GM19395 (cell line): Measurements from ENCODE around the gene EEF1A2.

Experiments
- ATAC-seq: cut with Tn5 transposase; IDR thresholded peaks from one replicate; pipeline ENCODE4 v1.9.1; 2021; ENCODE audit warnings: mild to moderate bottlenecking, moderate library complexity; ENCODE audit not compliant: unreplicated experiment

The EEF1A2 gene

GRCh38 chr20:63455568-63455859 lies 43.4 kb downstream of the EEF1A2 start:
- no peak for ATAC-seq

DNA sequence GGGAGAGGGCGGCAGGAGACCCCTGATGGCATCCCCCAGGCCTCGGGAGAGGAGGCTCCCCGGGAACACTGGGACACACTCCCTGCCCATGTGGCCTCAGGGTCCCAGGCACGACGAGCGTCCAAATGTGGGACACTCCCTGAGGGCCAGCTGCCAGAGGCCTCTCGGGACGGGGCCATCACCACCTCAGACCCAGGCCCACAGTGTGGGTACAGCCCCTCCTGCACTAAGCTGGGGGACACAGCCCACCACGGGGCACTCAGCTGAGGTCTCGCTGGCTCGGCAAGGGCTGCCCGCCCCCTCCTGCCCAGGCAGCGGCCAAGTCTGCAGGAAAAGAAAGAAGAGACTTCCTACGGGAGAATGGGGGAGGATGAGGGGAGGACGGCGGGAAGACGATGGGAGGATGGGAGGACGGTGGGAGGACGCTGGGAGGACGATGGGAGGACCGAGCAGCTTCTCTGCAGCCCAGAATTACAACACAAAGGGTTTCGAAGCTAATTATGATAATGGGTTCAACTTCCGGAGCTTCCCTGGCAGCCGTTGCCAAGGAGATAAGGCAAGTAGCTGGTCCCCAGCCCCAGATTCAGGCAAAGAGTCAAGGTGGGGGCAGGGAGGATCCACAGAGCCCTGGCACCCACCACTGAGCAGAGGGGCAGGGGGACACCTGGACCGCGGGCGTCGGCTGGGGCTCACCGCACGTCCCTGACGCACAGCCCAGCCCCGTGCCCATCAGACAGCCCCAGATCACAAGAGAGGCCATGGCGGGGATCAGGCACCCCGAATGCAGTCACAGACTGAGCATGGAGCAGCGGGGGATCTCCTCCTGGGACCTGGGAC lies 43.9 kb downstream of the EEF1A2 start:
- no peak for ATAC-seq

- no peak for ATAC-seq
Observed at GRCh38 chr20:63452821-63453523, 45.9 kb downstream of the EEF1A2 start.

GRCh38 chr20:63452341-63452740 lies 46.5 kb downstream of the EEF1A2 start:
- ATAC-seq: no peak

- no peak for ATAC-seq
Observed at GRCh38 chr20:63451821-63452220, 47.1 kb downstream of the EEF1A2 start.

- ATAC-seq: no peak
Observed at GRCh38 chr20:63449796-63450730, 48.8 kb downstream of the EEF1A2 start.

DNA sequence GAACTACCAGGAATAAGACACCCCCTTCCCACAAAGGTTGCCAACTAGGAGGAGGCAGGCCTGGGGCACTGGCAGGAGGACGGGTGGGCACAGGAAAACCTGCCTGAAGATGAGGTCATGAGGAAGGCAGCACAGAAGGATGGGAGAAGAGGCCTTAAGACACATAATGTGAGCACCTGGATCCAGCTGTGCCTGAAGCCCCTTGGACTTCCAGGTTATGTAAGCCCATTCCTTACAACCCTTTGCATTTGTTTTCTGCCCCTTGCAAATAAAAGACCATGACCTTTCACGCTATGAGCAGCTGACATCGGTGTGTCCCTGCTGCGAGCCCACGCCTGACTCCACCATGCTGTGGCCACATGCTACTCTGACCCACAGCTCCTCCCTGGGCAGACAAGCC lies 49.9 kb downstream of the EEF1A2 start:
- ATAC-seq: no peak

GRCh38 chr20:63448031-63448430 lies 50.9 kb downstream of the EEF1A2 start:
- ATAC-seq: no peak

GRCh38 chr20:63447320-63447719 lies 51.6 kb downstream of the EEF1A2 start:
- no peak for ATAC-seq

GRCh38 chr20:63446216-63447024 lies 52.5 kb downstream of the EEF1A2 start:
- no peak for ATAC-seq

GRCh38 chr20:63445075-63445734 lies 53.7 kb downstream of the EEF1A2 start:
- no peak for ATAC-seq

DNA sequence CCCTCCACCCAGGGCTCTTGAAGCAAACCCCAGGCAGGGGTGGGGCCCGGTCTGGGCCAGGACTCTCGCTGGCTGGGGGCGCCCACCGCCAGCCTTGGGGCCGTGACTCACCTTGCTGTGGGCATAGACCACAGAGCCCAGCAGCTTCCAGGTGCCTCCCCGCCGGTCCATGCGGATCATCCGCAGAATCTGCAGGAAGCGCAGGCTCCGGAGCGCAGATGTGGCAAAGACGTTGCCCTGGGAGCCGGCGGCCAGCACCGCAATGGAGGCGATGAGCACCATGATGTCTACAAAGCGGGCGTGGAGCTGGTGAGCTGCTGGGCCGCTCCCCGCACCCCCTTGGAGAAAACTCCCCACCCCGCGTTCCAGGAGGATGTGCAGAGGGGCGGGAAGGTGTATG lies 54.3 kb downstream of the EEF1A2 start:
- ATAC-seq: no peak

DNA sequence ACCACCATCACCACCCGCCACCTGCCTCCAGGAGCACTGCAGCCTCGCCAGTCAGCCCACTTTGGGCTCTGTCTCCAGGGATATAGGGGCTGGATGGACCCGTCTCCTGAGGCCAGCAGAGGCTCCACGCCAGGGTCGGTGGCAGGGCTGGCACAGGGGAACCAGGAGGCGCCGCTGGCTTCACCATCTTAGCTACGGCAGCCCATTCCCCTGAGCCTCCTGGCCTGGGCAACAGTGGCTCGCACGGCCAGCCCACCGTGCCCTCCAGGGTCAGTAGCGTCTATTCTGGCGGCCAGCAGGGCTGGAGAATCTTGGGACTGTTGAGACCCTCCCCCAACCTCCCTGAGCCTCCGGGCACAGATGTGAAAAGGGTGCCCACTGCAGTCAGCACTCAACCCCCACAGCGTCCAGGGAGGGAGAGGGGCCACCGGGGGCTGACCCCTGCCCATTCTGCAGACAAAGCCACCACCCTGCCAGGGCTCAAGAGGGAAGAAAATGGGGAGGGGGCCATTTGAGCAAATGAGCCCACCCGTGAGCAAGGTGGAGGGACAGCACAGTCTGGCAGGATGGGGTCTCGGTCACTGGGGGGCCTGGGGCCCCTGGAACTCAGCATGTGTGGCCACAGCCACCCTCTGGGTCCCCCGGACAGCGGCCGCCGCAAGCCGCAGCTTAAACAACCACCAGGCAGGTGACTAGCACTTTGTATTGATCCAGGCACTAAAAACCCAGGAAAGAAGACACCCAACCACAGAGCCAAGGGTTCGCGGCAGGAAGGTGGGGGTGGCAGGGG lies 55.1 kb downstream of the EEF1A2 start:
- ATAC-seq: no peak

DNA sequence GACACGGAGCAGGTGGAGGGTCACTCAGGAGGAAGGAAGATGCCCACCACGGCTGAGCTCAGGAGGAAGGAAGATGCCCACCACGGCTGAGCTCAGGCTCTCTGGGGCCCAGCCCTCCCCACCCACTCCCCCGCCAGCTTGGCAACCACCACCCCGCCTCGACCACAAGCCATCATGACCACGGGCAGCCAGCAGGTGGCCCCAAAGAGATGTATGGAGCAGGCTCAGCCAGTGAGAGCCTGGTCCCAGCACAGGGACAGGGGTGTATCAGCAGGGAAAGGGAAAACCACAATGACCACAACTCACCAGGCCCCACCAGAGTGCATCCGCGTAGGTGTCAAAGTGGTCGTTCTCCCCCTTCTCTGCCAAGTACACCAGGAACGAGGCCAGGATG lies 56.8 kb downstream of the EEF1A2 start:
- ATAC-seq: no peak

GRCh38 chr20:63441136-63442099 lies 57.5 kb downstream of the EEF1A2 start:
- no peak for ATAC-seq

GRCh38 chr20:63440366-63440955 lies 58.4 kb downstream of the EEF1A2 start:
- ATAC-seq: no peak

- no peak for ATAC-seq
Observed at GRCh38 chr20:63439866-63440265, 59.0 kb downstream of the EEF1A2 start.

- no peak for ATAC-seq
Observed at GRCh38 chr20:63438121-63438520, 60.8 kb downstream of the EEF1A2 start.
